ENCODE results near the gene PAX8. TPM values are rescaled to one million over a fixed set of nuclear protein-coding genes. Genes with fewer than 3 reads are reported as not detected.

Gene PAX8
- total RNA-seq, 2 experiments from 2014 or later: 1.6 to 2.6 TPM

DNA sequence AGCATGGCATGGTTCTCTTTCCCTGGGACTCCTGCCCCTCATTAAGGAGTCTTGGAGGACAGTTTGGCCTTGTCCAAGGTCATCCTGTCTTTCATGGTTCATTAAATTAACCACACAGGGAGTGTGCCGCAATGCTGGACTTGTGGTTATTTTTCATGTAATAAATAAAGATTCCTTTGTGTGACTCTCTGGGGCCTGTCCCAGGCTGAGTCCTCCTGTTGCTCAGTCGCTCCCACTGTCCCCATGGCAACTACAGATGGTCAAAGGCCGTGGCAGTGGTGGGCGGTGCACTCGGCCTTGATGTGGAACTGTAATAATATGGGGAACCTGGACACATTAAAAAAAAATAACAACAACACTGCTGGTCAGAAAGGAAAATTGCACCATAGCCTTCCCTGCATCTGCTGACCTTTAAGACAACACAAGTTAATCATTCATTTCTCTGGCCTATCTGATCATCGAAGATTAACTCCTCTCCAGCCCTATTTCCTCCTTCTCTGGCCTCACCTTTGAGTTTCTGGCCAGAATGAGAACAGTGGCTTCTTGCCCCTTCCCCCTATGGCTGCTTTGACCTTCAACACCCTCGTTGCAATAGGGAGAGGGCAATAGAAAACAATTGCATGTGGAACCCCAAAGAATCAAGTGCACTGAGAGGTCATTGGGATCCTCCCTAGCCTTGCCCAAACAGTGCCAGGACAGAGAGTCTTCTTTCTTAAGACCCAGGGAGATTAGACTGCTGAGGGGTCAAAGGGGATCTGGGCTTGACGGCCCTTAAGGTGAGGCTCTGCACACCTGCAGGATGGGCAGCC lies 60.2 kb downstream of the PAX8 start:
- H3K4me2 ChIP-seq (ENCODE audit: low read length): no peak overlapping the region
- CTCF ChIA-PET (ENCODE audit: unreplicated experiment): no interaction called here
- BruUV-seq (replicated peaks): no TSS peak

DNA sequence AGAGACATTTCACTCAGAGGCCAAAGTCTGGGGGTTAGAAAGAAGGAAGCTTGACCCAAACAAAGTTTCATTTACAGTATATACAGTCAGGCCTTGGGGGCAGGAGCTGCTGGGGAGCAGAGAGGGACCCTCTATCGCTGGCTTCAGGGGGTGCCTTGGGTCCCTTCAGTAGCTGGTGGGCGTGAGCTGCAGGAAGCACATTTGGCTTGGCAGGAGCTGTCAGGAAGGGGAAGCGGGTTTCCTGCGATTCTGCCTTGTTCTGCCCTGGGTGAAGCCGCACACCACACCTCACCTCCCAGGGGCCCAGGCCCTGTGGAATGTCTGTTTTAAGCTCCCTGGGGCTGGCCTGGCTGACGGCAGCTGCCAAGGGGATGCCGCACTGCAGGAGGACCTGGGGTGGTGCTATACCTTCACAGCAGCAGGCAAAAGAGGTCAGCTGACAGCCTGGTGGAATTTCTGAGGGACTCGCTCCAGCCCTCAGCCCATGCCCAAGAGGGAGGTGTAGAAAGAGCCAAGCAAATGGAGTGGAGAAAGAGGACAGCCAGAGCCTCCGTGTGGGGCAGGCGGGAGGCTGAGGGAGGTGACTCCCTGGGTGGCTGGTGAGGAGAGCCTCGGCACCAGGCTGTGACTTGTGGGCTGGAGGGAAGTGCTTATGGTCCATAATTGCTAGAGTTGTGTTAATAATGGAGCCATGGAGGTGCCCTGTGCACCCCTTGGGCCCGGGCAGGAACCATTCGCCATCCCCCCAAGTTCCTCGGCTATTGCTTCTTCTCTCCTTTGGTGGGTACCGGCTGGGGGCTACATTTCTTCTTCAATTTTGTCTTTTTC lies 61.1 kb downstream of the PAX8 start:
- TF ChIP-seq, protein P1, sequence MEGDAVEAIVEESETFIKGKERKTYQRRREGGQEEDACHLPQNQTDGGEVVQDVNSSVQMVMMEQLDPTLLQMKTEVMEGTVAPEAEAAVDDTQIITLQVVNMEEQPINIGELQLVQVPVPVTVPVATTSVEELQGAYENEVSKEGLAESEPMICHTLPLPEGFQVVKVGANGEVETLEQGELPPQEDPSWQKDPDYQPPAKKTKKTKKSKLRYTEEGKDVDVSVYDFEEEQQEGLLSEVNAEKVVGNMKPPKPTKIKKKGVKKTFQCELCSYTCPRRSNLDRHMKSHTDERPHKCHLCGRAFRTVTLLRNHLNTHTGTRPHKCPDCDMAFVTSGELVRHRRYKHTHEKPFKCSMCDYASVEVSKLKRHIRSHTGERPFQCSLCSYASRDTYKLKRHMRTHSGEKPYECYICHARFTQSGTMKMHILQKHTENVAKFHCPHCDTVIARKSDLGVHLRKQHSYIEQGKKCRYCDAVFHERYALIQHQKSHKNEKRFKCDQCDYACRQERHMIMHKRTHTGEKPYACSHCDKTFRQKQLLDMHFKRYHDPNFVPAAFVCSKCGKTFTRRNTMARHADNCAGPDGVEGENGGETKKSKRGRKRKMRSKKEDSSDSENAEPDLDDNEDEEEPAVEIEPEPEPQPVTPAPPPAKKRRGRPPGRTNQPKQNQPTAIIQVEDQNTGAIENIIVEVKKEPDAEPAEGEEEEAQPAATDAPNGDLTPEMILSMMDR (conservative IDR thresholded peaks at IDR 0.05; ENCODE audit: low read length): no peak
- TF ChIP-seq EZH2phosphoT487 (IDR thresholded peaks at IDR 0.05; ENCODE audit: borderline replicate concordance, low read depth, low read length): no peak
- Histone ChIP-seq H3K79me2 (ENCODE audit: insufficient read depth, low read depth, low read length) (no peaks in the 10 kb centered on the region), H3K9me3 (ENCODE audit: low read length) (no peaks in the 10 kb centered on the region), H3K27ac (ENCODE audit: low read depth, low read length, poor library complexity, severe bottlenecking) (no peak overlapping the region), H2AFZ (ENCODE audit: low read length) (no peak overlapping the region), H3K36me3 (ENCODE audit: insufficient read depth, low read length) (no peaks in the 10 kb centered on the region), H3K4me2 (ENCODE audit: low read length) (no peak overlapping the region), H3K4me1 (ENCODE audit: insufficient read depth, low read length, poor library complexity, severe bottlenecking) (no peaks in the 10 kb centered on the region), H3K4me3 (ENCODE audit: low read depth, low read length, poor library complexity, severe bottlenecking) (no peak overlapping the region), H3K9me2 (ENCODE audit: insufficient read depth, low read length) (no peaks in the 10 kb centered on the region), H4K20me1 (ENCODE audit: insufficient read depth, low read length) (no peaks in the 10 kb centered on the region)
- POLR2A ChIA-PET: no interaction called here
- CTCF ChIA-PET (ENCODE audit: unreplicated experiment): interaction anchor here (0.9 kb wide), 1 partner anchor 13 kb away, joined by 3 read pairs; no protein-coding TSS in a partner anchor
- intact Hi-C loops (cut with micrococcal nuclease; ENCODE audit: unreplicated experiment): no loop called here
- BruUV-seq (replicated peaks): no TSS peak
- no peak for DNase-seq (ENCODE audit: low spot score)

More for the DNA sequence above, 60.2 kb downstream of the PAX8 start:
- TF ChIP-seq, protein P1 (conservative IDR thresholded peaks at IDR 0.05; ENCODE audit: low read length): no peak
- no peak for TF ChIP-seq EZH2phosphoT487 (IDR thresholded peaks at IDR 0.05; ENCODE audit: borderline replicate concordance, low read depth, low read length)
- Histone ChIP-seq H2AFZ (ENCODE audit: low read length) (no peak overlapping the region), H3K9me3 (ENCODE audit: low read length) (no peaks in the 10 kb centered on the region), H4K20me1 (ENCODE audit: insufficient read depth, low read length) (no peaks in the 10 kb centered on the region), H3K27ac (ENCODE audit: low read depth, low read length, poor library complexity, severe bottlenecking) (no peak overlapping the region), H3K9me2 (ENCODE audit: insufficient read depth, low read length) (no peaks in the 10 kb centered on the region), H3K4me3 (ENCODE audit: low read depth, low read length, poor library complexity, severe bottlenecking) (no peak overlapping the region), H3K79me2 (ENCODE audit: insufficient read depth, low read depth, low read length) (no peaks in the 10 kb centered on the region), H3K36me3 (ENCODE audit: insufficient read depth, low read length) (no peaks in the 10 kb centered on the region), H3K4me1 (ENCODE audit: insufficient read depth, low read length, poor library complexity, severe bottlenecking) (no peaks in the 10 kb centered on the region)
- no peak for DNase-seq (ENCODE audit: low spot score)
- intact Hi-C loops (cut with micrococcal nuclease; ENCODE audit: unreplicated experiment): no loop called here
- POLR2A ChIA-PET: no interaction called here
